NCI-H1436 treated with DMSO at 0.1 percent for 48 hours (cell line): ENCODE data around the gene SLC24A3.

Source experiments
- DNase-seq: peaks from one replicate; lab custom pipeline; 2025; lab: John Stamatoyannopoulos, UW

The SLC24A3 gene

GRCh38 chr20:19304886-19305415, 92.5 kb downstream of the SLC24A3 start:
- no peak for DNase-seq

- DNase-seq = no peak
Measured at GRCh38 chr20:19308146-19308545, 95.7 kb downstream of the SLC24A3 start.

GRCh38 chr20:19310541-19310940, 98.1 kb downstream of the SLC24A3 start:
- DNase-seq = no peak

- DNase-seq = no peak
Measured at GRCh38 chr20:19313342-19314069, 101.1 kb downstream of the SLC24A3 start.

- DNase-seq = no peak
Measured at GRCh38 chr20:19314621-19315020, 102.2 kb downstream of the SLC24A3 start.

GRCh38 chr20:19317237-19318069, 105.0 kb downstream of the SLC24A3 start:
- no peak for DNase-seq

GRCh38 chr20:19318610-19319009, 106.2 kb downstream of the SLC24A3 start:
- no peak for DNase-seq

- DNase-seq = no peak
Measured at GRCh38 chr20:19320005-19320404, 107.6 kb downstream of the SLC24A3 start.

- DNase-seq = no peak
Measured at GRCh38 chr20:19321176-19321575, 108.7 kb downstream of the SLC24A3 start.

GRCh38 chr20:19322061-19322985, 109.9 kb downstream of the SLC24A3 start:
- no peak for DNase-seq

GRCh38 chr20:19327401-19327800, 115.0 kb downstream of the SLC24A3 start:
- DNase-seq = no peak

GRCh38 chr20:19328676-19329075, 116.2 kb downstream of the SLC24A3 start:
- no peak for DNase-seq

GRCh38 chr20:19330038-19330437, 117.6 kb downstream of the SLC24A3 start:
- DNase-seq = no peak

GRCh38 chr20:19330731-19331130, 118.3 kb downstream of the SLC24A3 start:
- no peak for DNase-seq

GRCh38 chr20:19333563-19333962, 121.1 kb downstream of the SLC24A3 start:
- no peak for DNase-seq

GRCh38 chr20:19335341-19335740, 122.9 kb downstream of the SLC24A3 start:
- no peak for DNase-seq

- DNase-seq = no peak
Measured at GRCh38 chr20:19335916-19336315, 123.5 kb downstream of the SLC24A3 start.

- no peak for DNase-seq
Measured at GRCh38 chr20:19336631-19337030, 124.2 kb downstream of the SLC24A3 start.

- DNase-seq = no peak
Measured at GRCh38 chr20:19338380-19338779, 125.9 kb downstream of the SLC24A3 start.

GRCh38 chr20:19338960-19339359, 126.5 kb downstream of the SLC24A3 start:
- DNase-seq = no peak

GRCh38 chr20:19341348-19342053, 129.1 kb downstream of the SLC24A3 start:
- no peak for DNase-seq
